Neural cell (in vitro differentiated cells): Measurements from ENCODE around the gene RABGEF1. TPM values are rescaled to one million over a fixed set of nuclear protein-coding genes. Genes with fewer than 3 reads are reported as not detected.

Source experiments
- H2AFZ ChIP-seq: fragments of 200-600, 300-800 bp; sonication (generic), shearing (Covaris generic); 2 replicates; pipeline ENCODE4 v1.6.0; 2014; ENCODE audit warnings: low read depth, mild to moderate bottlenecking, antibody characterized with exemption, low read length, moderate library complexity
- H3F3A ChIP-seq: fragments of 200-600 bp; shearing (Covaris generic); 2 replicates; pipeline ENCODE4 v1.6.1; 2016; ENCODE audit warnings: mild to moderate bottlenecking, moderate library complexity, mixed read lengths, antibody characterized with exemption, low read length; ENCODE audit not compliant: insufficient read depth, poor library complexity, severe bottlenecking
- H3K27ac ChIP-seq: fragments of 200-600, 300-800 bp; sonication (generic), shearing (Covaris generic); 2 replicates; pipeline ENCODE4 v1.5.1; 2014; ENCODE audit warnings: mild to moderate bottlenecking, low read length, moderate library complexity
- H3K27me3 ChIP-seq: fragments of 300-800, 200-600 bp; sonication (generic), shearing (Covaris generic); 2 replicates; pipeline ENCODE4 v1.6.0; 2014; ENCODE audit warnings: mild to moderate bottlenecking, low read depth, low read length, moderate library complexity; ENCODE audit not compliant: insufficient read depth
- H3K36me3 ChIP-seq: fragments of 300-800, 200-600 bp; sonication (generic), shearing (Covaris generic); 2 replicates; pipeline ENCODE4 v1.5.1; 2014; ENCODE audit warnings: mild to moderate bottlenecking, antibody characterized with exemption, low read length, moderate library complexity; ENCODE audit not compliant: insufficient read depth
- H3K4me2 ChIP-seq: fragments of 300-800, 200-600 bp; sonication (generic), shearing (Covaris generic); 2 replicates; pipeline ENCODE4 v1.6.0; 2014; ENCODE audit warnings: mild to moderate bottlenecking, low read length
- H3K4me3 ChIP-seq: fragments of 300-800, 200-600 bp; sonication (generic), shearing (Covaris generic); 2 replicates; pipeline ENCODE4 v1.5.1; 2014; ENCODE audit warnings: mild to moderate bottlenecking, low read length, moderate library complexity
- H3K79me2 ChIP-seq: fragments of 200-600 bp; shearing (Covaris generic); replicated peaks from 2 replicates; pipeline ENCODE4 v1.6.0; 2014; ENCODE audit warnings: mild to moderate bottlenecking, low read length, moderate library complexity; ENCODE audit not compliant: insufficient read depth
- H3K9ac ChIP-seq: fragments of 300-800, 200-600 bp; sonication (generic), shearing (Covaris generic); 2 replicates; pipeline ENCODE4 v1.6.1; 2016; ENCODE audit warnings: mild to moderate bottlenecking, low read length, mixed read lengths
- H3K9me2 ChIP-seq: fragments of 200-600 bp; shearing (Covaris generic); 2 replicates; pipeline ENCODE4 v1.6.1; 2016; ENCODE audit warnings: mild to moderate bottlenecking, low read length, mixed read lengths; ENCODE audit not compliant: insufficient read depth
- H3K9me3 ChIP-seq: fragments of 200-600, 300-800 bp; sonication (generic), shearing (Covaris generic); 2 replicates; pipeline ENCODE4 v1.6.1; 2016; ENCODE audit warnings: mild to moderate bottlenecking, mixed run types, low read length, moderate library complexity, mixed read lengths
- H4K20me1 ChIP-seq: fragments of 200-600 bp; shearing (Covaris generic); 2 replicates; pipeline ENCODE4 v1.6.1; 2016; ENCODE audit warnings: mild to moderate bottlenecking, mixed run types; ENCODE audit not compliant: insufficient read depth
- EP300 ChIP-seq: fragments of 450-650 bp; conservative IDR thresholded peaks from 2 replicates; pipeline ENCODE4 v1.6.1; 2014; ENCODE audit warnings: antibody characterized with exemption, mild to moderate bottlenecking, moderate library complexity; ENCODE audit not compliant: poor library complexity, severe bottlenecking
- EZH2 ChIP-seq: fragments of 200-600, 300-800 bp; shearing (Covaris generic), sonication (generic); IDR thresholded peaks from 2 replicates; pipeline ENCODE4 v1.6.1; 2014; ENCODE audit warnings: antibody characterized with exemption, low read length, borderline replicate concordance, mild to moderate bottlenecking; ENCODE audit not compliant: insufficient read depth, poor library complexity, severe bottlenecking
- MXI1 ChIP-seq: fragments of 450-650 bp; conservative IDR thresholded peaks from 2 replicates; pipeline ENCODE4 v1.6.1; 2014; ENCODE audit warnings: antibody characterized with exemption, mild to moderate bottlenecking; ENCODE audit not compliant: poor library complexity, severe bottlenecking
- POLR2AphosphoS5 ChIP-seq: IDR thresholded peaks from 2 replicates; pipeline ENCODE4 v1.6.1; 2012
- RAD21 ChIP-seq: fragments of 450-650 bp; conservative IDR thresholded peaks from 2 replicates; pipeline ENCODE4 v1.6.1; 2014; ENCODE audit warnings: antibody characterized with exemption, mild to moderate bottlenecking, moderate library complexity
- SMC3 ChIP-seq: fragments of 450-650 bp; conservative IDR thresholded peaks from 2 replicates; pipeline ENCODE4 v1.6.1; 2014; ENCODE audit warnings: antibody characterized with exemption, mild to moderate bottlenecking, moderate library complexity; ENCODE audit not compliant: poor library complexity
- TAF1 ChIP-seq: IDR thresholded peaks from 2 replicates; pipeline ENCODE4 v1.6.1; 2012; ENCODE audit warnings: low read depth
- polyA plus RNA-seq: library from polyadenylated mRNA; depleted of rRNA; stranded (reverse); fragments of >200 nt; gene quantifications from 2 replicates; pipeline ENCODE4 v1.2.3, GENCODE V29; 2014
- TF ChIP-seq, protein P1 (sequence below): fragments of 450-650 bp; IDR thresholded peaks from 2 replicates; pipeline ENCODE4 v1.5.1; 2014; ENCODE audit warnings: antibody characterized with exemption, mild to moderate bottlenecking, moderate library complexity; ENCODE audit not compliant: poor library complexity, severe bottlenecking
- TF ChIP-seq, protein P2 (sequence below): IDR thresholded peaks from 2 replicates; pipeline ENCODE4 v1.6.1; 2012; ENCODE audit warnings: borderline replicate concordance

Gene RABGEF1
- polyA plus RNA-seq, 1 donor from 2014 or later: 34.8 TPM

DNA sequence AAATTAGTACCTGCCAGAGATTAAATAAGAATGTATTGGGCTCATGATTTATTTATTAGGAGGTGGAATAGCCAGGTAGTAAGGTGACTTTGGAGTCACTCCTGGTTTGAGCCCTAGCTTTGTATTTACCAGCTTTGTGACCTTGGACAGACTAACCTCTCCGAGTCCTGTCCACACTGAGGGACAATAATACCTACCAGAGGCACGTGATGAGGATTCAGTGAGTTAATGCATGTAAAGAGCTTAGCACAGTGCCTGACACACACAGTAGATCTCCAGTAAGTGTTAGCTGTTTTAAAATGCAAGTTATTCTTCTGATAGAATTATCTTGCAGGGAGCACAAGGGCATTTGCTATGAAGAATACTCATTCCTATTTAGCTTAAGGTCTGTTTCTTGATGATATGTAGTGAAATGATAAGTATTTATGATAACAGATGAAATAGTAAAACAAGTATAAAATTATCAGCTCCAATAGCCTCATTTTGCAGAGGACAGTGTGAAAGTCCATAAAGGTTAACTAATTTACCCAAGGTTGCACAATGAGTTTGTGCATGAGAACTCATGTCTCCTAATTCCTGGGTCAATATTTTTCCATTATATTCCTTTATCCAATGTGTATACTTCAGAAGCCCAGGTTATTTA lies 36.4 kb downstream of the RABGEF1 start:
- Histone ChIP-seq H3K9me2 (no peaks in the 10 kb centered on the region), H3K27me3 (no peaks in the 10 kb centered on the region), H3K4me2 (no peak overlapping the region), H3K27ac (no peak overlapping the region), H3F3A (no peaks in the 10 kb centered on the region), H3K36me3 (no peaks in the 10 kb centered on the region), H3K4me3 (no peak overlapping the region), H3K79me2 (peaks cover 7% of the 10 kb centered on the region), H2AFZ (no peak overlapping the region), H3K9me3 (no peaks in the 10 kb centered on the region), H3K9ac (no peak overlapping the region), H4K20me1 (no peaks in the 10 kb centered on the region)
- TF ChIP-seq EP300: no peak
- no peak for TF ChIP-seq RAD21
- TF ChIP-seq, protein P1, sequence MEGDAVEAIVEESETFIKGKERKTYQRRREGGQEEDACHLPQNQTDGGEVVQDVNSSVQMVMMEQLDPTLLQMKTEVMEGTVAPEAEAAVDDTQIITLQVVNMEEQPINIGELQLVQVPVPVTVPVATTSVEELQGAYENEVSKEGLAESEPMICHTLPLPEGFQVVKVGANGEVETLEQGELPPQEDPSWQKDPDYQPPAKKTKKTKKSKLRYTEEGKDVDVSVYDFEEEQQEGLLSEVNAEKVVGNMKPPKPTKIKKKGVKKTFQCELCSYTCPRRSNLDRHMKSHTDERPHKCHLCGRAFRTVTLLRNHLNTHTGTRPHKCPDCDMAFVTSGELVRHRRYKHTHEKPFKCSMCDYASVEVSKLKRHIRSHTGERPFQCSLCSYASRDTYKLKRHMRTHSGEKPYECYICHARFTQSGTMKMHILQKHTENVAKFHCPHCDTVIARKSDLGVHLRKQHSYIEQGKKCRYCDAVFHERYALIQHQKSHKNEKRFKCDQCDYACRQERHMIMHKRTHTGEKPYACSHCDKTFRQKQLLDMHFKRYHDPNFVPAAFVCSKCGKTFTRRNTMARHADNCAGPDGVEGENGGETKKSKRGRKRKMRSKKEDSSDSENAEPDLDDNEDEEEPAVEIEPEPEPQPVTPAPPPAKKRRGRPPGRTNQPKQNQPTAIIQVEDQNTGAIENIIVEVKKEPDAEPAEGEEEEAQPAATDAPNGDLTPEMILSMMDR: no peak
- no peak for TF ChIP-seq MXI1
- TF ChIP-seq SMC3: no peak
- TF ChIP-seq, protein P2, sequence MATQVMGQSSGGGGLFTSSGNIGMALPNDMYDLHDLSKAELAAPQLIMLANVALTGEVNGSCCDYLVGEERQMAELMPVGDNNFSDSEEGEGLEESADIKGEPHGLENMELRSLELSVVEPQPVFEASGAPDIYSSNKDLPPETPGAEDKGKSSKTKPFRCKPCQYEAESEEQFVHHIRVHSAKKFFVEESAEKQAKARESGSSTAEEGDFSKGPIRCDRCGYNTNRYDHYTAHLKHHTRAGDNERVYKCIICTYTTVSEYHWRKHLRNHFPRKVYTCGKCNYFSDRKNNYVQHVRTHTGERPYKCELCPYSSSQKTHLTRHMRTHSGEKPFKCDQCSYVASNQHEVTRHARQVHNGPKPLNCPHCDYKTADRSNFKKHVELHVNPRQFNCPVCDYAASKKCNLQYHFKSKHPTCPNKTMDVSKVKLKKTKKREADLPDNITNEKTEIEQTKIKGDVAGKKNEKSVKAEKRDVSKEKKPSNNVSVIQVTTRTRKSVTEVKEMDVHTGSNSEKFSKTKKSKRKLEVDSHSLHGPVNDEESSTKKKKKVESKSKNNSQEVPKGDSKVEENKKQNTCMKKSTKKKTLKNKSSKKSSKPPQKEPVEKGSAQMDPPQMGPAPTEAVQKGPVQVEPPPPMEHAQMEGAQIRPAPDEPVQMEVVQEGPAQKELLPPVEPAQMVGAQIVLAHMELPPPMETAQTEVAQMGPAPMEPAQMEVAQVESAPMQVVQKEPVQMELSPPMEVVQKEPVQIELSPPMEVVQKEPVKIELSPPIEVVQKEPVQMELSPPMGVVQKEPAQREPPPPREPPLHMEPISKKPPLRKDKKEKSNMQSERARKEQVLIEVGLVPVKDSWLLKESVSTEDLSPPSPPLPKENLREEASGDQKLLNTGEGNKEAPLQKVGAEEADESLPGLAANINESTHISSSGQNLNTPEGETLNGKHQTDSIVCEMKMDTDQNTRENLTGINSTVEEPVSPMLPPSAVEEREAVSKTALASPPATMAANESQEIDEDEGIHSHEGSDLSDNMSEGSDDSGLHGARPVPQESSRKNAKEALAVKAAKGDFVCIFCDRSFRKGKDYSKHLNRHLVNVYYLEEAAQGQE: no peak
- TF ChIP-seq EZH2: no peak
- TF ChIP-seq TAF1: no peak
- TF ChIP-seq POLR2AphosphoS5: no peak

DNA sequence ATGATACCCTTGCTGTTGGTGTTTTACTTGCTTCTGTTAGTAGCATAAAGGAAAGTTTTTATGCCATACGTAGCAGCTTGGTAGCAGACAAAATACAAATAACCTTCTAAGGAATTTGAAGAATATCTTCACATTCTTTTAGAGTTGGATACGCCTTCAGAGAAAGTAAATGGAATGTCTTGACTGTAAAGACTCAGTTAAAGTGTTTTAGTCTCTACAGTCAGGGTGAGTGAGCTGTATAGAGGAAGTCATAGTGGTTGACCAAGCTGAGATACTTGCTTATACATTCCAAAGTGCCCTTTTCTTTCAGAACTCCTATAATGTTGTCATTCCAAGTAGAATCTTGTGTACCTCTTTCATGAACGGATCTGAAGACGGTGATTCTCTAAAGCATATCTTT lies 37.7 kb downstream of the RABGEF1 start:
- Histone ChIP-seq H3K9ac (no peak overlapping the region), H3K79me2 (peaks cover 7% of the 10 kb centered on the region), H3F3A (no peaks in the 10 kb centered on the region), H3K4me3 (no peak overlapping the region), H3K36me3 (no peaks in the 10 kb centered on the region), H4K20me1 (no peaks in the 10 kb centered on the region), H3K9me2 (no peaks in the 10 kb centered on the region), H3K27ac (no peak overlapping the region), H2AFZ (no peak overlapping the region), H3K9me3 (no peaks in the 10 kb centered on the region), H3K27me3 (no peaks in the 10 kb centered on the region), H3K4me2 (no peak overlapping the region)
- TF ChIP-seq POLR2AphosphoS5: no peak
- no peak for TF ChIP-seq TAF1
- no peak for TF ChIP-seq EP300
- TF ChIP-seq, protein P1: no peak
